ENCODE data around the gene BMP7. TPM values are rescaled to one million over a fixed set of nuclear protein-coding genes. Genes with fewer than 3 reads are reported as not detected.

Gene BMP7
- total RNA-seq, 1 donor from 2014 or later: 17.2 TPM

GRCh38 chr20:57313230-57313629, 46.8 kb upstream of the BMP7 start:
- Histone ChIP-seq H3K9me3 (no peaks in the 10 kb centered on the region), H3K27ac (no peak overlapping the region), H3K36me3 (no peaks in the 10 kb centered on the region), H3K27me3 (no peaks in the 10 kb centered on the region), H3K4me3 (no peak overlapping the region), H3K4me1 (peaks cover 36% of the 10 kb centered on the region)
- DNase-seq (ENCODE audit: extremely low spot score in 2 of 2): peak in 1 of 2 donors; percentile 64
- intact Hi-C loops (cut with DNase I): no loop called here
- TF ChIP-seq POLR2AphosphoS5 (IDR thresholded peaks at IDR 0.05; ENCODE audit: insufficient read depth in 1 of 2, low read depth in 1 of 2) (no peak), POLR2A (IDR thresholded peaks at IDR 0.05) (no peak)
- TF ChIP-seq, protein P1, sequence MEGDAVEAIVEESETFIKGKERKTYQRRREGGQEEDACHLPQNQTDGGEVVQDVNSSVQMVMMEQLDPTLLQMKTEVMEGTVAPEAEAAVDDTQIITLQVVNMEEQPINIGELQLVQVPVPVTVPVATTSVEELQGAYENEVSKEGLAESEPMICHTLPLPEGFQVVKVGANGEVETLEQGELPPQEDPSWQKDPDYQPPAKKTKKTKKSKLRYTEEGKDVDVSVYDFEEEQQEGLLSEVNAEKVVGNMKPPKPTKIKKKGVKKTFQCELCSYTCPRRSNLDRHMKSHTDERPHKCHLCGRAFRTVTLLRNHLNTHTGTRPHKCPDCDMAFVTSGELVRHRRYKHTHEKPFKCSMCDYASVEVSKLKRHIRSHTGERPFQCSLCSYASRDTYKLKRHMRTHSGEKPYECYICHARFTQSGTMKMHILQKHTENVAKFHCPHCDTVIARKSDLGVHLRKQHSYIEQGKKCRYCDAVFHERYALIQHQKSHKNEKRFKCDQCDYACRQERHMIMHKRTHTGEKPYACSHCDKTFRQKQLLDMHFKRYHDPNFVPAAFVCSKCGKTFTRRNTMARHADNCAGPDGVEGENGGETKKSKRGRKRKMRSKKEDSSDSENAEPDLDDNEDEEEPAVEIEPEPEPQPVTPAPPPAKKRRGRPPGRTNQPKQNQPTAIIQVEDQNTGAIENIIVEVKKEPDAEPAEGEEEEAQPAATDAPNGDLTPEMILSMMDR (IDR thresholded peaks at IDR 0.05): no peak

- no peaks in the 10 kb centered on the region for H3K9me3 ChIP-seq
- H3K27me3 ChIP-seq: no peaks in the 10 kb centered on the region
- DNase-seq (ENCODE audit: extremely low spot score in 2 of 2): peak; percentile 27 to 92
- H3K4me3 ChIP-seq: no peak overlapping the region
- no peaks in the 10 kb centered on the region for H3K36me3 ChIP-seq
- H3K27ac ChIP-seq: no peak overlapping the region
- TF ChIP-seq, protein P1 (IDR thresholded peaks at IDR 0.05): no peak
- TF ChIP-seq POLR2A (IDR thresholded peaks at IDR 0.05) (no peak), POLR2AphosphoS5 (IDR thresholded peaks at IDR 0.05; ENCODE audit: insufficient read depth in 1 of 2, low read depth in 1 of 2) (no peak)
- intact Hi-C loops (cut with DNase I): no loop called here
- peaks cover 35% of the 10 kb centered on the region for H3K4me1 ChIP-seq
Observed at GRCh38 chr20:57312138-57312537, 45.7 kb upstream of the BMP7 start.

- H3K4me1 ChIP-seq: peaks cover 40% of the 10 kb centered on the region
- TF ChIP-seq POLR2AphosphoS5 (IDR thresholded peaks at IDR 0.05; ENCODE audit: insufficient read depth in 1 of 2, low read depth in 1 of 2) (no peak), POLR2A (IDR thresholded peaks at IDR 0.05) (no peak)
- TF ChIP-seq, protein P1 (IDR thresholded peaks at IDR 0.05): no peak
- H3K4me3 ChIP-seq: no peak overlapping the region
- H3K36me3 ChIP-seq: no peaks in the 10 kb centered on the region
- intact Hi-C loops (cut with DNase I): no loop called here
- H3K27ac ChIP-seq: no peak overlapping the region
- H3K9me3 ChIP-seq: no peaks in the 10 kb centered on the region
- H3K27me3 ChIP-seq: no peaks in the 10 kb centered on the region
- peak in 1 of 2 donors; percentile 81 for DNase-seq (ENCODE audit: extremely low spot score in 2 of 2)
Observed at GRCh38 chr20:57310821-57311514, 44.5 kb upstream of the BMP7 start.

- no peaks in the 10 kb centered on the region for H3K9me3 ChIP-seq
- H3K36me3 ChIP-seq: no peaks in the 10 kb centered on the region
- peaks cover 31% of the 10 kb centered on the region for H3K4me1 ChIP-seq
- H3K27me3 ChIP-seq: no peaks in the 10 kb centered on the region
- H3K4me3 ChIP-seq: no peak overlapping the region
- no peak for DNase-seq (ENCODE audit: extremely low spot score in 2 of 2)
- TF ChIP-seq, protein P1 (IDR thresholded peaks at IDR 0.05): no peak
- TF ChIP-seq POLR2A (IDR thresholded peaks at IDR 0.05): no peak
- no peak overlapping the region for H3K27ac ChIP-seq
- intact Hi-C loops (cut with DNase I): no loop called here
Observed at GRCh38 chr20:57309544-57310115, 43.2 kb upstream of the BMP7 start.
